GM12865 (cell line): ENCODE measurements around the gene ITGBL1.

Source experiments
- DNase-seq: peaks from one replicate; pipeline ENCODE4 v3.0.0; 2010; ENCODE audit warnings: low read depth
- H3K4me3 ChIP-seq: 2 replicates; pipeline ENCODE4 v1.5.1; 2011; ENCODE audit warnings: mild to moderate bottlenecking, low read depth, low read length, control low read depth
- CTCF ChIP-seq: IDR thresholded peaks from 2 replicates; pipeline ENCODE4 v1.5.1; 2011; ENCODE audit warnings: low read length, control low read depth, low read depth, inconsistent platforms; ENCODE audit not compliant: insufficient read depth; ENCODE audit errors: missing control alignments

The ITGBL1 gene

DNA sequence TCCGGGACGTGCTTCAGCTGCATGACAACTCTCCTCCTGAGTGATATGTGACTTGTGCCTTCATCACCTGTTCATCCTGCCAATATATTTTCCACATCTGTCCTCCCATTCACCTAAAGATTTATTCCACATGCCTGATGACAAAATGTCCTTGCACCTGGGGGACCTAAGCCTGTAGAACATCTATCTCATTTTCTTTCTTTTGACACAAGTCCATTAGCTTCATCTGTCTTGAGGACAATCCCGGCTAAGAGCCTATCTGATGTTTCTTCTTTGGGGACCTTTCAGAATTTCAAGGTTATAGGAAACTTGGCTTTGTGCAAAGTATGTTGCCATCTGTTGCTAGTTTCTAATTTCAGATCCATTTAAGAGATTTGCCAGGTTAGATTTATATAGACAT, 41.1 kb downstream of the ITGBL1 start:
- TF ChIP-seq CTCF: no peak
- H3K4me3 ChIP-seq: no peak overlapping the region
- DNase-seq: no peak

- no peak overlapping the region for H3K4me3 ChIP-seq
- no peak for DNase-seq
- no peak for TF ChIP-seq CTCF
Measured at GRCh38 chr13:101499406-101499805, 46.9 kb downstream of the ITGBL1 start.

DNA sequence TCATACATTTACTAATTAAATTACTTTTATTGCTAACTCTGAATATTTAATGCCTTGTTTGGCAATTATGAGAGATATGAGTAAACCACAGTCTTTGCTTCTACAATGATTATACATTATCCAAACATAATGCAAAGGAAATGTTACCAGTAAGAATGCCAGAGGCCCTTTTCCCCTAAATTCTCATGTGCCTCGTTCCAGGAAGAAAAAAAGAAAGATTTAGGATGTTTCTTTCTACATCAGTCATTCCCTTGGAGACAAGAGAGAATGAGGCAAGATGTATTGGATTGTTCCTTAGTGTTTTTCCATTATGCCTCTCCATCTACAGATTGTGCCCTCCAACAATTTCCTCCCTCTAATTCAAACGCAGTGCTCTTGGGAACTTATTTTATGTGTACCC, 50.1 kb downstream of the ITGBL1 start:
- no peak overlapping the region for H3K4me3 ChIP-seq
- DNase-seq: no peak
- TF ChIP-seq CTCF: no peak

DNA sequence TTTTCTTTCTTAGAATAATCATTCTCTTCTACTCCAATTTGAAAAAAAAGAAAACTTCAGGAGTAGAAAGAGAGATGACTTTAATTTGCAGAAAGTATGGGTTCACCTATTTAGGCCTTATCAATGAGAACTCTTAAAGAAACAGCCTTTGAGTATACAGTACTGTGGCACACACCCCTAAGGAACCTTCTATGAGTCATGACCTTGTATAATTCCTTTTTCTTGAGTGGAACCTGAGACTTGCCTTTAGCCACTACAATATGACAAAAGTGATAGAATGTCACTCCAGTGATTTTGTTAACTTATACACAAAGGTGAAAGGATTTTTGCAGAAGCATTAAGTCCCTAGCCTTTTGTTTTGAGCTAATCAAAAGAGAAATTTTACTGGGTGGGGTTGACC, 58.7 kb downstream of the ITGBL1 start:
- no peak for DNase-seq
- TF ChIP-seq CTCF: no peak

DNA sequence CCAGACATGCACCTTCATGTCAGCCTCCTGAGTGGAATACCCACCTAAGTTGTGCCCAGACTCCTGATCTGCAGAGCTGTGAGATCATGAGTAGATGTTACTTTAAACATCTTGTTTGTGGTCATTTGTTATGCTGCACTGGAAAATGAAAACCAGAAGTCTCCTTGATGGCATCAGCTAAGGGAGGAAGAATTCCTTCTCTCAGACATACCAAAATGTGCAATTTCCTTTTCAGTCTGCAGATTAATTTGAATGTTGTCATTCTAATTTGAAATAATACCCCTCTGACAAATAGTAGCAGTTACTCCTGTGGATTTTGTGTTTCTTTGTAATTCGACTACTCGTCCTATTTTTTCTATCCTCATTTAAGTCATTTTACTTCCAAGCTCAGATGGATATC, 59.3 kb downstream of the ITGBL1 start:
- no peak for TF ChIP-seq CTCF
- no peak for DNase-seq
- no peak overlapping the region for H3K4me3 ChIP-seq

More for the DNA sequence above, 58.7 kb downstream of the ITGBL1 start:
- no peak overlapping the region for H3K4me3 ChIP-seq

- no peak for DNase-seq
- TF ChIP-seq CTCF: no peak
- no peak overlapping the region for H3K4me3 ChIP-seq
Measured at GRCh38 chr13:101512650-101513049, 60.2 kb downstream of the ITGBL1 start.

DNA sequence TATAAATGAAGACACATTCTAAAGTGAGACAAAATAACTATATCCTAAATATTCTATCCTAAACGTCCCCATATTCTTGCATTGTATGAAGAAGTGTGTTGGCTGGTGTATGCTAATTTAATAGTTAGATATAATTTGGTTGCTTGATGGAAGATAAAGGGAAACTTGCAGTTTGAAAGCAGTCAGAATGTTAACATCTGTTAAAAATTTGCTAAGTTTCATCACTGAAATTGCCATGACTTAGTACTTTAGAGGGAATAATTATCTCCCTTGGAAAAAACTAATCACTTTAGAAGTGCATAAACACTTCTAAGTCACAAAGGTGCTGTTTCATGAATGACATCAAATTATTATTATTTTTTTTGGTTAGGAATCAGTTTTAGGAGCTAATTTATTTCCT, 61.6 kb downstream of the ITGBL1 start:
- DNase-seq: no peak
- no peak for TF ChIP-seq CTCF
- no peak overlapping the region for H3K4me3 ChIP-seq
